Measurements from ENCODE around the gene HOXA9.

Gene HOXA9

DNA sequence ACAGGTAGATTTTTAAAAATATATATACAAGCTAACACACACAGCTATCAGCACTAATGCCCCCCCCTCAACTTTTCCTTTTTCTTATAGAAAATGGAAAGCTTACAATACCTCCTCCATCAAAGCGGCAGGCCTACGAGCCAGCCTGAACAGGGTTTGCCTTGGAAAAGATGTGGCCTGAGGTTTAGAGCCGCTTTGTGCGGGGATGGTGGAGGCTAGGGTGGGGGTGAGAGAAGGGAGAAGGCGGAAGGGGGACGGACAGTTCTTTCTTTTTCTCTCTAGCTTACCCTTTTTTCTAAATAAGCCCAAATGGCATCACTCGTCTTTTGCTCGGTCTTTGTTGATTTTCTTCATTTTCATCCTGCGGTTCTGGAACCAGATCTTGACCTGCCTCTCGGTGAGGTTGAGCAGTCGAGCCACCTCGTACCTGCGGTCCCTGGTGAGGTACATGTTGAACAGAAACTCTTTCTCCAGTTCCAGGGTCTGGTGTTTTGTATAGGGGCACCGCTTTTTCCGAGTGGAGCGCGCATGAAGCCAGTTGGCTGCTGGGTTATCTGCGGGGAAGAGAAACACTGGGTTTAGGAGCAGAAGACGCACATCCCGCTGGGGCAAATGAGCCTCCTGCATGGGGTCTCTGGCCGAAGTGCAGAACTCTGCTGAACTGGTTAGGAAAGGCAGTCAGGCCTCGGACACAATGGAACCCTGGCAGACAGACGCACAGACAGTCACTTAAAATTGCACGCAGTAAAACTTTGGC is 1.9 kb downstream of the HOXA9 start:
- DNase-seq (ENCODE audit: low spot score) = no peak

DNA sequence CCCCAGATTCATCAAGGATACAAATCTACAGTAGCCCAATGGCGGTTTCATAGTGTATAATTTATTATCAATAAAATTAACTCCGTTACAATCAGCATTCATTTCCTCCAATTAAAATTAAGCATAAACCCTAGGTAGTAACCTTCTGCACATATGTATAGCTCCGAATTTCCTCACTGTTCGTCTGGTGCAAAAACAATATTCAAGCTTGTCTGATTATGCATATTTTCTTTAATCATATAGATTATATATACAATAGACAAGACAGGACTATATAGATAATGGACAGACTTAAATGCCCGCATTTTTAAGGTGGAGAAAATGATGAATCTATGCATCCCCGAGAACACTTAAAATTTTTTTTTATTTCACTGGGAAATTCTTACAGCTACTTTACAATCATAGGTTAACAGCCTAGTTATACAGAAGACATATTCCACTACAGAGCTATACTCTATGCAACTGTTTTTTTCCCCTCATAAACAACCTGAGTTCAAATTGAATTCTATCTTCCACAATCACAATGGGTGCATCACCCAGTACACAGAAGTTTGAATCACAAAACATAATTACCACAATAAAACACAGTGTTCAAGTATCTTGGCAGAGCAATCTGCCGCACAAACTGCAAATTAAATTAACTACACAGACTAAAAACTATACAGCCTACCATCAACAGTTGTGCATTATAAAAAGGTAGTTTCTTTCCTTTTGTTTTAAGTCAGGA is 2.6 kb downstream of the HOXA9 start:
- no peak for DNase-seq (ENCODE audit: low spot score)

DNA sequence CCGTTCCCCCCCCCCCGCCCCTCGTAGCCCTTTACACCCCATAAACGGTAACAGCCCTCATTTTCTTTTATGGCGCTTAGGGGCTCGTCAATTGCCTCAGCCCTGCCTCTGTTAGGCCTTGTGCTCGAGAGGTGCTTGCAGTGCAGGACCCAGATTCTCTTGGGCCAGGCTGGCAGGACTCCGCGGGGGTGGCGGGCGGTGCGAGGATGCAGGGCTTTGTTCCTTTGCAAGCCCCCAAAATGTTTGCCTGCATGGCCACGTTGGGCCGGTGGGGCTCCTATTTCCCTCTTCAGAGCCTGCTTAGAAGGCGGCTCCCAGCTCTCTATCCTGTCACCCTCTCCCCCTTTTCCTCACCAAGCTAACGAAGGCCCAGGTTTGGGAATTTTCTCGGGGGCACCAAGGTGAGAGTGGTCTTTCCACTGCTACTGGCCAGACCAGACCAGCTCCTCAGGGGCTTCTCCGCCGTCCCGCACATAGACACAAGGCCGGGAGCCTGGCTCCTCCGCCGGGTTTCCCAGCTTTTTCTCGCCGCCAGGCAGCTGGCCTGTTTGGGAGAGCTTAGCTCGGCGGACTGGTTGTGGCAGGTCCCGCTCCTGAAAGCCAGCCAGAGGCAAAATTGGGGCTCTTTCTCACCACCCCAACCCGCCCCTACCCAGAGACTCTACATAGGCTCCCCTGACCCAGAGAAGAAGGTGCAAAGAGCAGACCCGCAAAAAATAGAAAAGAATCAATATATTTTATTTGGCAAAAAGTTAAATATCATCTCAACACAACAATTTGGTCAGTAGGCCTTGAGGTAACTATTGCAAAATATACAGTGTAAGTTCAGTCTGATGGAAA is 3.4 kb downstream of the HOXA9 start:
- DNase-seq (ENCODE audit: low spot score) = no peak

DNA sequence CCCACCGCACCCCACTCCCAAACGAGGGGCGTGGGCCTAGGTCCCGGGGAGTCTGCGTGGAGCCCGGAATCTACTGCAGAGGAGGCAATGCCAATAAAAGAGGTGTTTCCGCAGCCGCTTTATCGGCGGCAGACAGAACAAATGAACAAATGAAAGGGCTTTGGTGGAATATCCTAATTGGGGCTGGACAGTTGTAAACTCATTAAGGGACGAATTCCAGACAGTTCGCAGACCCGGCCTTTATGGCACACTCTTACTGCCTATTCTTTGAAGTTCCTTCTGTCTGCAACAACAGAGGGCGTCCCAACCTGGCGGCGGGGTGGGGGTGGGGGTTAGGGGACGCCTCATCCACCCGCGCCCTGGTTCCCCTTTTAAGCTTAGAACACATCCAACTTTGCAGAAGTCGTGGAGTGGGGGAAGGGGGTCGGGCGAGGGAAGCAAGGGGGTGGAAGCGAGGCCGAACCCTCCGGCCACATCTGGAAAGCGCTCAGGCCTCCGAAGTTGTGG is 4.1 kb downstream of the HOXA9 start:
- no peak for DNase-seq (ENCODE audit: low spot score)

DNA sequence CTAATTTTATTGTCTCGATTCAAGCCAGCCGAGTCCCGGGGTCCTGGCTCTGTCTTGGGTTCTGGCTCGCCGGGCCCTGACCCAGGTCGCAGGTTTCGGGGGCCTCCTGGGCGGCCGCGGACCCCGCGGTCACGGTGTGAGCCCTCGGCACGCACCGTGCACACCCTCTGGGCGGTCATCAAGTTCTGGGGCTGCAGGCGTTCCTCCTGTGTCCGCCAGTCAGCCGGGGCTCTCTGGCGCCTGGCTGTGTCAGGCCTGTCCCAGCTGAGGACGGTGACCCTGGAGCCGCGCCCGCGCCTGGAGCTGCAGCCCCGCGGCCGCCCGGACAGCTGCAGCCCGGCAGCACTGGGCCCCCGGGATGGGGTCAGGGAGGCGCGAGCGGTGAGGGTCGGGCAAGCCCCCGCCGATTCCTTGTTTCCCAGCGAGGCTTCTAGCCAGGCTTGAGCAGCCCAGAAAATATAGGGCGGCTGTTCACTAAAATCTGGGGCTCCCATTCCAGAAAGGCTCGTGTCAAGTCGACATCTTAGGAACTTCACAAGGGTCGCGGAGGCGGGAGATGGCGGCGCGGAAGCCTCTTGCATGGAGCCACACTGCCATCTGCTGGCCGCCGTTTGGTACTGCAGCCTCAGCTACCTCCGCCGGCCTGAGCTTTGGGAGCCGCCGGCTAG is 4.7 kb downstream of the HOXA9 start:
- peak; percentile 92 for DNase-seq (ENCODE audit: low spot score)

DNA sequence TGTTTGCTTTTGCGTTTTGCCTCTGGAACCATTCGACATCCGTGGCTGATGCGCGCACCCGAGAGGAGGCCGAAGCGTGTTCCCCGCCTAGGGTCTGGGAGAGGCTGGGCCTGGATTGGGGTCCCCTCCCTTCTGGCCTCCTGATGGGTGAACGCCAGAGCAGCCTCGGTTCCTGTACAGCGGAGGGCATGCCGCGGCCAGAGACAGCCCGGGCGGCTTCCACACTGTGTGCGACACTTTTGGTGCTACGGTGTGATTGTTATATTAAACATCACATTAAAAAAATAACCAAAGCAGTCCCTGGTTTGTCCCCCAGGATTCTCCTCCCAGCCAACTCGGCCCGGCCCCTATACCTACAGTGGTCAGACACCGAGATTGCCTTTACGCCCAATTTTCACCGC is 5.2 kb downstream of the HOXA9 start:
- DNase-seq (ENCODE audit: low spot score) = no peak

DNA sequence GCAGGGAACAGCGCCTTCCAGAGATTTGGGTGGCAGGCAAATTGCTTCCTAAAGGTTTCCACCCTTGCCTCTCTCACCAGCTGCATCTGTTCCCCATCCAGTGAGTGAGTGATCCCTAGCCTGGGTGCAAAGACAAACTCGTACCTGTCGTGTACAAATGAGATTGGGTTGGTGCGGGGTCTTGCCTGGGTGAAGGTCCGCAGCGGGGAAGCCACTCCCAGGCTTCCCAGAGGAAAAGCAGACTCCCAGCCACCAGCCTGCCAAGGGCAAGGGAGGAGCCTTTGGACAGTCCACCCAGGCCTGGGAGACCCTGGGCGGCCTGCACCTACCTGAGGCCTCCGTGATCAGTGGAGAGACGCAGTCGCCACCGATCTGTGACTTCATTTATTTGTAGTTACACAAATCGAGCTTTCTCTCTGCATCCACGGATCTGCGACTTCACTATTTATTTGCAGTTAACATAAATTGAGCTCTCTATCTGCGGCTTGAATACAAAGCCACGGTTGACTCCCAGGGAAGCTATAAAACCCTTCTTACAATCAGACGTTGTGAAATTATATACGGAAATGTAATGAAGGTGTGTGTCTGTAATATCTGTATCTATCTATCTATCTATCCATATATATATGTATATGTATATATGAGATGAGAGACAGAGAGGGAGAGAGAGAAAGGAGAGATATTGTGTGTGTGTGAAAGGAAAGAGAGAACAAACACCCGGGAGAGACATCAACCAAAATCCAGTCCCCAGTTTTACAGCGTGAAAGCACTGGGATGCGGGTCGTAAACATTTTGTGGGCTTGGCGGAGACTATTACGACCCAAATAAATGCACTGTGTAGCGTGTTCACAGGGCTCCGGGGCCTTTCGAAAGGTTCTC is 5.8 kb downstream of the HOXA9 start:
- DNase-seq (ENCODE audit: low spot score) = no peak

DNA sequence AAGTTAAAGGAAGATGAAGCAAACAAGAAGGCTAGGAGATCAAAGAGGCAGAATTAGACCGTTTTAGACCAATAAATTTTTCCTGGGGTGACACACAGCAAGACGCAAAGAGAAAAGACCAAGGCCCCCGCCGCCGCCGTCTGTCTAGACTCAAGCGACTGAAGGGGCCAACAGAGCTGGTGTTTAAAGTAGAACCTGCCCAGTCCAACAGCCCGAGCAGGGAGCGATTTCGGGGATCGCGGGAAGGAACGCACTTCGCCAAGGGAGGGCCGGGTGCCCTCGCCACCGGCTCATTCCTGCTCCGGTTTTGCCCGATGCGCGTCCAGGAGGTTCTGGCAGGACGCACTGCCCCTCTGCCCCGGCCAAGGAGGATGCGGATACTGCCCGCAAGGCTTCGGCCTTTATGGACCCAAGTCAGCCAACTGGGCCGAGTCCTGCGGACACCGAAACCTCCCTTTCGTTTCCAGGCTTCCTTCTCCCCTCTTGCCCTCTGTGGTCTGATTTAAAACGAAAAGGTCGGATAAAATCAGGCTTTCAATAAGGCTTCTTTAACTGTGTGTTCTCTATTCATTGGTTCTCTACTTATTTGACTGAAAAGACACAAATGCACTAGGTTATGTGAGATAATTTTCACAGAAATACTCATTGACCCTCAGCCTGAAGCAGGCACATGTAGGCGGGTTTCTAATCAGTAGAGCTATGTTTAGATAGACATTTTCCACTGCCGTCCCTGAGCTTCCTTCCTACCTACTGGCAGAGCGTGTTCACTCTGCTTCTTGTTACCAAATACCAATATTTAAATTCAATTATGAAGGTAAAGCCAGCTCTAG is 6.7 kb downstream of the HOXA9 start:
- DNase-seq (ENCODE audit: low spot score) = no peak

DNA sequence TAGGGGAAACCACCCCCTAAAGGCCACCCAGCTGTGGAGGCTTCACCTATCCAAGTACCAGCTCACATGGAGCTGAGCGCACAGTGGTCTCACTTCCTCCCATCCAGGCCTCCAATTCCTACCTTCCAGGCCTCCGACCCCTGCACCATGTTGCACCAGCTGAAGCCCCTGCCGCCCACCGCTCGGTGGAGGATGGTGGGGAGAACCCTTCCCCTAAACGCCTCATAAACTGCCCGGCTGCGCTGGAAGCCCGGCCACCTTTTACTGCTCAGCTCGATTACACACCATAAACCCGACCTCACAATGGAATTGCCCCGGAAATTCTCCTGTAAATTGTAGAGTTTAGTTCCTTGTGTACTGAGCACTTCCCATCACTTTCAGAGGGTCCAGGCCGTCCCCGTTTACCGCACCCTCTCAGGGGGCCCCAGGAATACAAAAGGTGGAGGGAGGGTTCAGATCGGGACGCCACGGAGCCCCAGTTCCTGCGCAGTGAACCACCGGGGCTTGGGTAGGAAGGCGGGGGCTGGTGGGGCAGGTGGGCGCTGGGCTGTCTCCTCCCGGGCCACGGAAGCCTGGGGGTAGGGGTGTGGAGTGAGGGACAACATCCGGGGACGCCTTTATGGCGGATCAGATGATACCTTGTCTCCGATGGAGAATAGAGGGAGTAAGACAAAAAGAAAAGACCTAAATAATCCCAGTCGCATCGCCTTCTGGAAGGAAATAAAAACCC is 7.5 kb downstream of the HOXA9 start:
- DNase-seq (ENCODE audit: low spot score) = no peak

DNA sequence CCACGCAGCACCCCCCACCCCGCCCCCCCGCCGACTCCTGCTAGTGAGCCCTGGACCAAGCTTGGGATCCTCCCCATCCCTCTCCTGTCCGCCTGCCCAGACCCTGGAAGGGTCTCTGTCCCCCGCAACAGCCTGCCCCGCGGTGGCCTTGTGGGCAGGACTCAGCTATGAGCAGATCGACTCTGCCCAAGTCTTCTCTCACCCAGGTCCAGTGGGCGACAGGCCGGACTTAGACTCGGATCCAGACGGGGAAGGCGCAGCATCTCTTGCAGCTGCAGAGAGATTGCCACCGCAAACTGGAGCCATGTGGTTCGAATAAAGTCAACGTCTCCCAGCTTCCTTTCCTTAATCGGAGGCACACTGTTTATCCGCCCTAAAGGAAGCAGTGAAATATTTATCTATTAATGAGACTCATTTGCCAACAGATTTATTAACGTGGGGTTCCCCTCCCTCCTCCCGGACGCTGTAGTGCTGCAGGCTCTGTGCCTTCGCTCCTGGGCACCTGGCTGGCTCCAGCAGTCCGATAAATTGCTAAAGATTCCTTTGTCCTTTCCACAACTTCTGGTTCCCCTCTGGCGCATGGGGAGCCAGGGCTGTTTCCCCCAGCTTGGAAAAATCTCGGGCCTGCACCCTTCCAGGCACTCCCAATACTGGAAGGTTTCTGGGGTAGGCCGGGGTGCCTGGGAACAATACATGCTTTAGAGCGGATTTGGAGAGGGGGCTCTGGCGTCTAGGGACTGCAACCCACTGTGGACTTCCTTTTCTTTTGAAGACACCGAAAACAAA is 8.2 kb downstream of the HOXA9 start:
- no peak for DNase-seq (ENCODE audit: low spot score)

DNA sequence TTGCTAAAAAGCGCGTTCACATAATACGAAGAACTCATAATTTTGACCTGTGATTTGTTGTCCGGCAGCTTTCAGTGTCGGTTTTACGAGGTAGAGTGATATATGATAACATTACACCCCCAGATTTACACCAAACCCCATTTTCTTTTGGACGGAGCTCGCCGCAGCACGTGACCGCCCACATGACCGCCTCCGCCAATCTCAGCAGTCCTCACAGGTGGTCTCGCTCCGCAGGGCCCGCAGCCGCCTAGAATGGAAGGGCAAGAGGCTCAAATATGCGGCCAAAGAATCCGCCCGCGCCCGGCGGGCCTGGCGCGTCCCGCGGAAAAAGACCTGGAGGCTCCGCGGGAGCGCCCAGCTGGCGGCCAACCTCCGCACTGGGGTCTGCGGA is 8.8 kb downstream of the HOXA9 start, which contains the start of gene HOXA7:
Gene HOXA7 (minus strand): TSS at position 168 of the 391 bp plus-strand sequence. CDS start 130 bp downstream, at position 38.
- DNase-seq (ENCODE audit: low spot score) = peak; percentile 96

DNA sequence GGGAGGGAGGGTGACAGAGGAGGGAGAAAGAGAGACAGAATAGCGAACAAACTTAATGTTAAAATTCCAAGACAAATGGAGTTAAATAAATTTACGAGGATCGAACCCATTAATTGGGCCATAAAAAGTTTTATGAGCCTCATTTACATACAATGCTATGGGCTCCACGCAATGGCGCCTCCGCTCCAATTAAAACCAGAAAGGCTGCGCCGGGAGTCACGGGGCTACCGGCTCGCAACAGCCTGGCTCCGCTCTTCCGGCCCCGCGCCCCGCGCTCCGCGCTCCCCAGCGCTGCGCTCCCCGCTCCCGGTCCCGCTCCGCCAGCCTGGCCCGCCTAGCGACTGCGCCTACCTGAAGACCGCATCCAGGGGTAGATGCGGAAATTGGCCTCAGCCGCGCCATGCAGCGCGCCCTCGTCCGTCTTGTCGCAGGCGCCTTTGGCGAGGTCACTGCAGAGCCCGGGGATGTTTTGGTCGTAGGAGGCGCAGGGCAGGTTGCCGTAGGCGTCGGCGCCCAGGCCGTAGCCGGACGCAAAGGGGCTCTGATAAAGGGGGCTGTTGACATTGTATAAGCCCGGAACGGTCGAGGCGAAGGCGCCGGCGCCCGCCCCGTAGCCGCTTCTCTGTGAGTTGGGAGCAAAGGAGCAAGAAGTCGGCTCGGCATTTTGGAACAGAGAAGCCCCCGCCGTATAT is 9.4 kb downstream of the HOXA9 start:
- peak; percentile 77 for DNase-seq (ENCODE audit: low spot score)

DNA sequence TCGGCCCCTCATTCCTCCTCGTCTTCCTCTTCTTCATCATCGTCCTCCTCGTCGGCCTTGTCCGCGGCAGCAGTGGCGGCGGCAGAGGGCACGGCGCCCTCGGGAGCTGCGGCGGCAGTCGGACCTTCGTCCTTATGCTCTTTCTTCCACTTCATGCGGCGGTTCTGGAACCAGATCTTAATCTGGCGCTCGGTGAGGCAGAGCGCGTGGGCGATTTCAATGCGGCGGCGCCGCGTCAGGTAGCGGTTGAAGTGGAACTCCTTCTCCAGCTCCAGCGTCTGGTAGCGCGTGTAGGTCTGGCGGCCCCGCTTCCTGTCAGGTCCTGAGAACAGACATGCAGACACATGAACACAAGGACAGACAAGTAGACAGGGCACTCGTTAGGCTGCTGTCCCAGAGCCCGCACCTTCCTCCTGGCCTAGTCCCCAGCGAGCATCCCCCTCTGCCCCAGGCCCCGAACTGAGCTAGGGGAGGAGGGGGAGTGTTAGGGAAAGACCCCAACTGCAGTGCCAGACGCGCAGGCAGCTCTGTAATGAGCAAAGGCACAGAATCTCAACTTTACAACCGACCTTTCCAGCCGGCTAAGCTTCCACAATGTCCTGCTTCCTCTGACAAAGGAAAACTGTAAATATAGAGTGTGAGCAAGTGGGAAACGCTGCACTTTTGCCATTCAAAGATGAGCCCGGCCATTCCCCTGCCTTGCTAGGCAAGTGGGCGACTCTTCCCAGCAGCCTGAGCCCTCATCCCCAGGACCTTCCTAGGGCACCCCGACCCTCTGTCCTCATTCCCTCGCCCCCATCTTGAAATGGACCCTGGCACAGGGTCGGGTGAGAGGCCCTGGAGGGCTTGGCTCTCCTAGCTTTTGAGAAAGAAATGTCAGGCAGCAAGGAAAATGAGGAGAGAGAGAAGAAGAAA is 10.2 kb downstream of the HOXA9 start:
- no peak for DNase-seq (ENCODE audit: low spot score)

DNA sequence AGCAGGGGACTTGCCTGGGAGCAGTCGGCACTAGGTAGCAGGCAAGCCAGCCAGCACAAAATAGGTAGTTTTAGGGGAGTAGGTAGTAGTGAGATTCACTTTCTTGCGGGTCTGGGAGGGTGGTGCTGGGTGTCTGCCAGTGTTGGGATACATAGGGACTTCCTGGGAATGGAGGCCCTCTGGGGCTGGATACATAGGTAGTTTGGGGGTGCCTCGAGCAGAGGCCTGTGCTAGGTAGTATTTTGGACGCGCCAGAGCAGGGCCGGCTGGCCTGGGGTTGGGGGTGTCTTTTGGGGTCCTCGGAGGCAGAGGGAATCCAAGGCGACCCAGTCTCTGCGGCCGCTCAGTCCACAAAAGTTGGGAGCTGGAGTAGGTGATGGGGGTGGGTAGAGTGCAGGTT is 11.0 kb downstream of the HOXA9 start:
- no peak for DNase-seq (ENCODE audit: low spot score)

DNA sequence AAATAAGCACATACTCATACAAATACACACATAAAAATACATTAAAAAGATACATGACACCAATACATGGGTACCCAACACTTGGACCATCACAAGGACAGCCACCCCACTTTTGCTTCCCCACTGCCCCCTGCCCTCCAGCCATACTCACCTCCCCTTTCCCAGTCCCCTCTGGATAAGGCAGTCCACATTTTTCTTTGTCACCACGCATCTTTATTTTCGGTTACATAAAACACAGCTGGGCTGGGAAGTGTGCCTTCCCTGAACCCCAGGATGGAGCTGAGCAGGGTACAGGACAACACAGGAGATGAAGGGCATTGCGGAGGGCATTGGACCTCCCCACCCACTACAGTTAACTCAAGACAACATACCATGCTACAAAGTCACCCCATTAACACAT is 11.8 kb downstream of the HOXA9 start:
- no peak for DNase-seq (ENCODE audit: low spot score)

DNA sequence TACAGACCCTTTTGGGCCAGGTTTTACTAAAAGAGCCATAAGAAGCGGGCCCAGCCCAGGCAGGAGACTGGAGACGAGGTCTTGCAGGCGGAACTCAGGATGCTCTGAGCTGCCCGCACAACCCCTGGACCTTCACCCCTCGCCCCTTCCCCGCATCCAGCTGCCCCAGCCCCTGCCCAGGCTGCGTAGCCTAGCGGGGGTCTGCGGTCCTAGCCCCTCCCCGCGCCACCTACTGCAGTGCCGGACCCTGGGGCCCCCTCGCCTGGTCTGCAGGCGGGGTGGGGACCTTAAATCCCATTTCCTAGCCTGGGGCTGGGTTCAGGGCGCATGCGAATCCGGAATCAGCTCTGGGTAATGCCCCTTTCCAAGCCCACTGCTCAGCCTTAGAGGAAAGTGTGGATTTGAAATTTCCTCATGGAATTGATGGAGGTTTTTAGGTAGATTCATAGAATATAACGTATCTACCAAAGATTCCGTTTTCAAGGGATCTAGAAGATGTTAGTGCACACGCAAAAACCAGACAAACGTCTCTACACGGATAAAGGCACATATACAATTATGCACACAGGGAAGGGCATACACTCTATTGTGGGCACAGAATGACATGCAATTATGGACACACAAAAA is 12.4 kb downstream of the HOXA9 start:
- DNase-seq (ENCODE audit: low spot score) = no peak
